HepG2 (cell line): ENCODE measurements around the gene SNRNP35. TPM values are rescaled to one million over a fixed set of nuclear protein-coding genes. Genes with fewer than 3 reads are reported as not detected.

Experiments used
- ASH2L ChIP-seq: fragments of 300-600, 200-600 bp; sonication (generic); IDR thresholded peaks from 2 replicates; pipeline ENCODE4 v1.7.0; 2017; ENCODE audit warnings: low read depth, mild to moderate bottlenecking, moderate library complexity, mixed read lengths, low read length; ENCODE audit not compliant: insufficient read length
- CBX2 ChIP-seq, 2 experiments: fragments of 200-600 bp in 1 of 2; sonication (generic); formaldehyde crosslinking in 1 of 2; IDR thresholded peaks; 2 replicates each; pipeline versions ENCODE4 v1.7.0 to v1.8.1; 2018 to 2022; ENCODE audit warnings: low read depth in 2 of 2, low read length in 1 of 2, mild to moderate bottlenecking in 1 of 2, missing genetic modification reagents in 1 of 2
- ETV5 ChIP-seq: IDR thresholded peaks from 2 replicates; pipeline ENCODE4 v1.6.1; 2018; ENCODE audit warnings: missing biosample characterization, missing genetic modification reagents, inconsistent platforms, borderline replicate concordance
- FOSL2 ChIP-seq: sonication (generic); formaldehyde crosslinking; IDR thresholded peaks from 2 replicates; pipeline ENCODE4 v1.4.0; 2020; ENCODE audit warnings: missing genetic modification reagents
- HNF4G ChIP-seq, 2 experiments: sonication (generic) in 1 of 2; formaldehyde crosslinking in 1 of 2; IDR thresholded peaks; 2 replicates each; pipeline versions ENCODE4 v1.4.0 to v1.6.1; 2011 to 2020; ENCODE audit warnings: borderline replicate concordance in 2 of 2, low read depth in 2 of 2, mild to moderate bottlenecking in 2 of 2, low read length in 1 of 2, missing genetic modification reagents in 1 of 2, moderate library complexity in 1 of 2
- SNRNP70 ChIP-seq: fragments of 200-400 bp; formaldehyde crosslinking; IDR thresholded peaks from 2 replicates; pipeline ENCODE4 v1.6.1; 2017; ENCODE audit warnings: mild to moderate bottlenecking, low read depth, low read length, moderate library complexity
- TAF1 ChIP-seq: sonication (generic); formaldehyde crosslinking; IDR thresholded peaks from 2 replicates; pipeline ENCODE4 v1.4.0; 2020; ENCODE audit warnings: missing genetic modification reagents
- TBX2 ChIP-seq: sonication (generic); formaldehyde crosslinking; IDR thresholded peaks from 2 replicates; pipeline ENCODE4 v1.5.0; 2020; ENCODE audit warnings: missing genetic modification reagents, mild to moderate bottlenecking, borderline replicate concordance
- TOPORS ChIP-seq: sonication (generic); formaldehyde crosslinking; IDR thresholded peaks from 2 replicates; pipeline ENCODE4 v1.8.0; 2023; ENCODE audit warnings: mild to moderate bottlenecking, missing genetic modification reagents
- U2AF1 ChIP-seq: fragments of 200-400 bp; formaldehyde crosslinking; optimal IDR thresholded peaks from 2 replicates; pipeline ENCODE3; 2017; ENCODE audit warnings: mild to moderate bottlenecking, low read depth, low read length
- YY1 ChIP-seq: IDR thresholded peaks from 2 replicates; pipeline ENCODE4 v1.6.1; 2011; ENCODE audit warnings: low read length, low read depth, moderate library complexity, mild to moderate bottlenecking; ENCODE audit not compliant: insufficient read depth, insufficient replicate concordance
- ZBTB1 ChIP-seq: sonication (generic); formaldehyde crosslinking; IDR thresholded peaks from 2 replicates; pipeline ENCODE4 v1.4.0; 2020; ENCODE audit warnings: missing genetic modification reagents, borderline replicate concordance
- ZBTB20 ChIP-seq: sonication (generic); formaldehyde crosslinking; IDR thresholded peaks from 2 replicates; pipeline ENCODE4 v1.8.1; 2023; ENCODE audit warnings: missing genetic modification reagents, low read depth, mild to moderate bottlenecking, borderline replicate concordance
- ZC3H13 ChIP-seq: sonication (generic); formaldehyde crosslinking; IDR thresholded peaks from 2 replicates; pipeline ENCODE4 v1.8.1; 2023; ENCODE audit warnings: mild to moderate bottlenecking, missing genetic modification reagents, moderate library complexity
- ZNF256 ChIP-seq: sonication (generic); formaldehyde crosslinking; conservative IDR thresholded peaks from 2 replicates; pipeline ENCODE4 v1.4.0; 2020; ENCODE audit warnings: missing genetic modification reagents
- ZNF331 ChIP-seq: sonication (generic); formaldehyde crosslinking; IDR thresholded peaks from 2 replicates; pipeline ENCODE4 v1.4.0; 2020; ENCODE audit warnings: missing genetic modification reagents
- ZNF430 ChIP-seq: sonication (generic); formaldehyde crosslinking; IDR thresholded peaks from 2 replicates; pipeline ENCODE4 v1.9.0; 2021; ENCODE audit warnings: mild to moderate bottlenecking, missing genetic modification reagents
- ZNF446 ChIP-seq: sonication (generic); formaldehyde crosslinking; IDR thresholded peaks from 2 replicates; pipeline ENCODE4 v1.5.0; 2020; ENCODE audit warnings: mild to moderate bottlenecking, missing genetic modification reagents
- ZNF546 ChIP-seq: sonication (generic); formaldehyde crosslinking; conservative IDR thresholded peaks from 2 replicates; pipeline ENCODE4 v1.8.1; 2023; ENCODE audit warnings: mild to moderate bottlenecking, missing genetic modification reagents
- ZSCAN31 ChIP-seq: sonication (generic); formaldehyde crosslinking; IDR thresholded peaks from 2 replicates; pipeline ENCODE4 v1.5.0; 2020; ENCODE audit warnings: low read depth, mild to moderate bottlenecking, missing genetic modification reagents
- polyA plus RNA-seq, 8 experiments: library from polyadenylated mRNA; depleted of rRNA in 3 of 8; stranded (reverse) in 7 of 8; unstranded in 1 of 8; fragments of >200 nt; fragmentation: Illumina TruSeq in 4 of 8; extraction: Trizol in 4 of 8; gene quantifications; 2 replicates each; pipeline versions ENCODE4 v1.2.1 to v1.2.3, GENCODE V29; 2011 to 2016; ENCODE audit warnings: low read depth in 4 of 8, missing spikeins in 1 of 8, mixed read lengths in 1 of 8; ENCODE audit not compliant: insufficient read depth in 1 of 8
- total RNA-seq, 5 experiments: library from RNA; depleted of rRNA; stranded (reverse); fragments of >200 nt; fragmentation: Illumina TruSeq; extraction: Trizol; gene quantifications; 2 replicates each; pipeline ENCODE4 v1.2.3, GENCODE V29; 2016; ENCODE audit warnings: low read depth in 1 of 5
- TF ChIP-seq, protein P1 (sequence below): sonication (generic); formaldehyde crosslinking; IDR thresholded peaks from 2 replicates; pipeline ENCODE4 v1.5.0; 2020; ENCODE audit warnings: missing genetic modification reagents
- TF ChIP-seq, protein P2 (sequence below): sonication (generic); formaldehyde crosslinking; IDR thresholded peaks from 2 replicates; pipeline ENCODE4 v1.5.0; 2020; ENCODE audit warnings: missing genetic modification reagents
- TF ChIP-seq, protein P3 (sequence below): IDR thresholded peaks from 2 replicates; pipeline ENCODE4 v1.6.1; 2016; ENCODE audit warnings: missing compliant biosample characterization, missing genetic modification reagents, borderline replicate concordance
- TF ChIP-seq, protein P4 (sequence below): sonication (generic); formaldehyde crosslinking; IDR thresholded peaks from 2 replicates; pipeline ENCODE4 v1.4.0; 2020; ENCODE audit warnings: missing genetic modification reagents

Gene SNRNP35
- total and polyA plus RNA-seq, 2 of the 13 experiments (the other 11 are each of a cell fraction or from before 2014, with no cell fraction given): 11.3 to 22.6 TPM

DNA sequence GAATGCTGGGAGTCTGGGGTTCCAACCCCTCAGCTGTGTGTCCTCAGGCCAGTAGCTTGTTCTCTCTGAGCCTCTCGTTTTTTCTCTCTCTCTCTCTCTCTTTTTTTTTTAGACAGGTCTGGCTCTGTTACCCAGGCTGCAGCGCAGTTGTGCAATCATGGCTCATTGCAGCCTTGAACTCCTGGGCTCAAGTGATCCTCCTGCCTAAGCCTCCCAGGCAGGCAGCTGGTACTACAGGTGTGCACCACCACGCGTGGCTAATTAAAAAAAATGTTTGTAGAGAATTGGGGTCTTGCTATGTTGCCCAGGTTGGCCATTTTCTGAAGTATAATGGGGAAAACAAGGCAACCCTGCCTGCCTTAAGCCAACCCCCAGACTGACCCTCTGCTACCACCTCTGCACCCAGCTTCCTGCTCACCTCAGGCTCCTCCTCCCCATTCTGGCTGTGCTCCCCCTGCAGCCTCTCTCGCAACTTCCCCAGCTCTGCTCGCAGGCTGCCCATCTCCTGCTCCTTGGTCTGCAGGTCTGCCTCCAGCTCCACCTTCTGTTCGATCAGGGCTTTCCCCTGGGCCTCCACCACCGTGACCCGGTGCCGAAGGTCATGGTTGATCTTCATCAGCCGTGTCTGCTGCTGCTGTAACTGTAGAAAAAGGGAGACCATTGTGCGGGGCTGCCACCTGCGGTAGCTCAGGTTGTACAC, 40.3 kb downstream of the SNRNP35 start (continued):
- TF ChIP-seq ASH2L (no peak), FOSL2 (no peak), ZNF430 (no peak), TBX2 (CRISPR knock-in tag) (peak; percentile 25; the same call in 1 of the 2 replicates), ZNF331 (CRISPR knock-in tag) (no peak; the same call in 1 of the 2 replicates), ZC3H13 (CRISPR knock-in tag) (0 out of 2 replicates have a peak, but pooled peaks have one; percentile 46), SNRNP70 (no peak), HNF4G (IDR thresholded peaks at IDR 0.05; ENCODE audit: borderline replicate concordance, low read depth, low read length) (peak; percentile 40; the same call in 1 of the 2 replicates), HNF4G (CRISPR knock-in tag; IDR thresholded peaks at IDR 0.05; ENCODE audit: borderline replicate concordance, low read depth) (no peak), ZBTB20 (CRISPR knock-in tag) (no peak), ZNF446 (CRISPR knock-in tag) (no peak), ETV5 (peak; percentile 27; the same call in 1 of the 2 replicates), CBX2 (IDR thresholded peaks at IDR 0.05; ENCODE audit: low read depth, low read length) (no peak), CBX2 (CRISPR knock-in tag; IDR thresholded peaks at IDR 0.05; ENCODE audit: low read depth) (no peak), U2AF1 (no peak), ZNF256 (CRISPR knock-in tag) (no peak), TAF1 (CRISPR knock-in tag) (no peak), ZNF546 (CRISPR knock-in tag) (no peak), YY1 (peak; percentile 56), ZBTB1 (CRISPR knock-in tag) (no peak), TOPORS (CRISPR knock-in tag) (0 out of 2 replicates have a peak, but pooled peaks have one; percentile 43), ZSCAN31 (CRISPR knock-in tag) (0 out of 2 replicates have a peak, but pooled peaks have one; percentile 34)
- TF ChIP-seq, protein P1, sequence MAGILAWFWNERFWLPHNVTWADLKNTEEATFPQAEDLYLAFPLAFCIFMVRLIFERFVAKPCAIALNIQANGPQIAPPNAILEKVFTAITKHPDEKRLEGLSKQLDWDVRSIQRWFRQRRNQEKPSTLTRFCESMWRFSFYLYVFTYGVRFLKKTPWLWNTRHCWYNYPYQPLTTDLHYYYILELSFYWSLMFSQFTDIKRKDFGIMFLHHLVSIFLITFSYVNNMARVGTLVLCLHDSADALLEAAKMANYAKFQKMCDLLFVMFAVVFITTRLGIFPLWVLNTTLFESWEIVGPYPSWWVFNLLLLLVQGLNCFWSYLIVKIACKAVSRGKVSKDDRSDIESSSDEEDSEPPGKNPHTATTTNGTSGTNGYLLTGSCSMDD (CRISPR knock-in tag): no peak
- TF ChIP-seq, protein P2, sequence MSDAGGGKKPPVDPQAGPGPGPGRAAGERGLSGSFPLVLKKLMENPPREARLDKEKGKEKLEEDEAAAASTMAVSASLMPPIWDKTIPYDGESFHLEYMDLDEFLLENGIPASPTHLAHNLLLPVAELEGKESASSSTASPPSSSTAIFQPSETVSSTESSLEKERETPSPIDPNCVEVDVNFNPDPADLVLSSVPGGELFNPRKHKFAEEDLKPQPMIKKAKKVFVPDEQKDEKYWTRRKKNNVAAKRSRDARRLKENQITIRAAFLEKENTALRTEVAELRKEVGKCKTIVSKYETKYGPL (CRISPR knock-in tag): no peak
- TF ChIP-seq, protein P3, sequence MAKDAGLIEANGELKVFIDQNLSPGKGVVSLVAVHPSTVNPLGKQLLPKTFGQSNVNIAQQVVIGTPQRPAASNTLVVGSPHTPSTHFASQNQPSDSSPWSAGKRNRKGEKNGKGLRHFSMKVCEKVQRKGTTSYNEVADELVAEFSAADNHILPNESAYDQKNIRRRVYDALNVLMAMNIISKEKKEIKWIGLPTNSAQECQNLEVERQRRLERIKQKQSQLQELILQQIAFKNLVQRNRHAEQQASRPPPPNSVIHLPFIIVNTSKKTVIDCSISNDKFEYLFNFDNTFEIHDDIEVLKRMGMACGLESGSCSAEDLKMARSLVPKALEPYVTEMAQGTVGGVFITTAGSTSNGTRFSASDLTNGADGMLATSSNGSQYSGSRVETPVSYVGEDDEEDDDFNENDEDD (CRISPR knock-in tag): no peak
- TF ChIP-seq, protein P4, sequence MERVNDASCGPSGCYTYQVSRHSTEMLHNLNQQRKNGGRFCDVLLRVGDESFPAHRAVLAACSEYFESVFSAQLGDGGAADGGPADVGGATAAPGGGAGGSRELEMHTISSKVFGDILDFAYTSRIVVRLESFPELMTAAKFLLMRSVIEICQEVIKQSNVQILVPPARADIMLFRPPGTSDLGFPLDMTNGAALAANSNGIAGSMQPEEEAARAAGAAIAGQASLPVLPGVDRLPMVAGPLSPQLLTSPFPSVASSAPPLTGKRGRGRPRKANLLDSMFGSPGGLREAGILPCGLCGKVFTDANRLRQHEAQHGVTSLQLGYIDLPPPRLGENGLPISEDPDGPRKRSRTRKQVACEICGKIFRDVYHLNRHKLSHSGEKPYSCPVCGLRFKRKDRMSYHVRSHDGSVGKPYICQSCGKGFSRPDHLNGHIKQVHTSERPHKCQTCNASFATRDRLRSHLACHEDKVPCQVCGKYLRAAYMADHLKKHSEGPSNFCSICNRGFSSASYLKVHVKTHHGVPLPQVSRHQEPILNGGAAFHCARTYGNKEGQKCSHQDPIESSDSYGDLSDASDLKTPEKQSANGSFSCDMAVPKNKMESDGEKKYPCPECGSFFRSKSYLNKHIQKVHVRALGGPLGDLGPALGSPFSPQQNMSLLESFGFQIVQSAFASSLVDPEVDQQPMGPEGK (CRISPR knock-in tag): 0 out of 2 replicates have a peak, but pooled peaks have one; percentile 10
